Hepatocyte (in vitro differentiated cells): ENCODE measurements around the gene WDR1. TPM values are rescaled to one million over a fixed set of nuclear protein-coding genes. Genes with fewer than 3 reads are reported as not detected.

ENCODE experiments used
- DNase-seq: peaks from one replicate; pipeline ENCODE4 v3.0.0-alpha.2; 2016; ENCODE audit warnings: low spot score
- H2AFZ ChIP-seq: fragments of 200-600 bp; sonication (generic); 2 replicates; pipeline ENCODE4 v1.6.0; 2016; ENCODE audit warnings: antibody characterized with exemption, mild to moderate bottlenecking
- H3K27ac ChIP-seq: fragments of 200-600 bp; sonication (generic); 2 replicates; pipeline ENCODE4 v1.5.1; 2016; ENCODE audit warnings: mild to moderate bottlenecking
- H3K27me3 ChIP-seq: fragments of 200-600 bp; sonication (generic); 2 replicates; pipeline ENCODE4 v1.6.1; 2016
- H3K36me3 ChIP-seq: fragments of 200-600 bp; sonication (generic); replicated peaks from 2 replicates; pipeline ENCODE4 v1.5.1; 2016; ENCODE audit warnings: low read depth; ENCODE audit not compliant: insufficient read depth
- H3K4me1 ChIP-seq: fragments of 200-600 bp; sonication (generic); 2 replicates; pipeline ENCODE4 v1.5.1; 2016; ENCODE audit warnings: mild to moderate bottlenecking, moderate library complexity; ENCODE audit not compliant: insufficient read depth
- H3K4me2 ChIP-seq: fragments of 200-600 bp; sonication (generic); 2 replicates; pipeline ENCODE4 v1.6.0; 2016
- H3K4me3 ChIP-seq: fragments of 200-600 bp; sonication (generic); 2 replicates; pipeline ENCODE4 v1.5.1; 2016; ENCODE audit warnings: mild to moderate bottlenecking
- H3K79me2 ChIP-seq: fragments of 200-600 bp; sonication (generic); 2 replicates; pipeline ENCODE4 v1.6.0; 2017; ENCODE audit warnings: mild to moderate bottlenecking
- H3K9me2 ChIP-seq: fragments of 200-600 bp; sonication (generic); replicated peaks from 2 replicates; pipeline ENCODE4 v1.6.0; 2017; ENCODE audit warnings: mild to moderate bottlenecking; ENCODE audit not compliant: insufficient read depth
- H3K9me3 ChIP-seq: fragments of 200-600 bp; sonication (generic); 2 replicates; pipeline ENCODE4 v1.5.1; 2016; ENCODE audit warnings: low read depth, mild to moderate bottlenecking
- H4K20me1 ChIP-seq: fragments of 200-600 bp; sonication (generic); 2 replicates; pipeline ENCODE4 v1.6.0; 2016; ENCODE audit warnings: mild to moderate bottlenecking; ENCODE audit not compliant: insufficient read depth, poor library complexity, severe bottlenecking
- EZH2 ChIP-seq: fragments of 200-600 bp; sonication (generic); IDR thresholded peaks from 2 replicates; pipeline ENCODE4 v1.6.1; 2016; ENCODE audit warnings: antibody characterized with exemption, mild to moderate bottlenecking, borderline replicate concordance
- EZH2phosphoT487 ChIP-seq: fragments of 200-600 bp; sonication (generic); IDR thresholded peaks from one replicate; pipeline ENCODE4 v1.6.1; 2018; ENCODE audit warnings: antibody characterized with exemption, mild to moderate bottlenecking, low read depth, moderate library complexity; ENCODE audit not compliant: unreplicated experiment, severe bottlenecking
- WGBS: methylation state at CpG from one replicate; pipeline ENCODE4 v1.1.6; 2016; ENCODE audit warnings: low lambda C conversion rate; ENCODE audit errors: missing lambda C conversion rate; 5-methylcytosine and 5-hydroxymethylcytosine counted together
- microRNA-seq: library from miRNA; unstranded; fragments of <30 nt; microRNA quantifications from one replicate; pipeline ENCODE4, GENCODE V29; 2017
- polyA plus RNA-seq: library from polyadenylated mRNA; unstranded; fragments of >200 nt; fragmentation: Nextera tagmentation; extraction: Ambion mirVana; gene quantifications from 2 replicates; pipeline ENCODE4 v1.2.1, GENCODE V29; 2016
- small RNA-seq: library from RNA; depleted of rRNA; stranded (forward); fragments of <200 nt; gene quantifications from one replicate; pipeline ENCODE3, GENCODE V24; 2014
- total RNA-seq: library from RNA; depleted of rRNA; stranded (reverse); fragments of >200 nt; gene quantifications from 2 replicates; pipeline ENCODE4 v1.2.3, GENCODE V29; 2014
- TF ChIP-seq, protein P1 (sequence below): fragments of 200-600 bp; sonication (generic); IDR thresholded peaks from 2 replicates; pipeline ENCODE4 v1.5.1; 2016; ENCODE audit warnings: antibody characterized with exemption, mild to moderate bottlenecking; ENCODE audit not compliant: poor library complexity

WDR1 gene
- total and polyA plus RNA-seq, 2 experiments from 2014 or later = 176 to 179 TPM

DNA sequence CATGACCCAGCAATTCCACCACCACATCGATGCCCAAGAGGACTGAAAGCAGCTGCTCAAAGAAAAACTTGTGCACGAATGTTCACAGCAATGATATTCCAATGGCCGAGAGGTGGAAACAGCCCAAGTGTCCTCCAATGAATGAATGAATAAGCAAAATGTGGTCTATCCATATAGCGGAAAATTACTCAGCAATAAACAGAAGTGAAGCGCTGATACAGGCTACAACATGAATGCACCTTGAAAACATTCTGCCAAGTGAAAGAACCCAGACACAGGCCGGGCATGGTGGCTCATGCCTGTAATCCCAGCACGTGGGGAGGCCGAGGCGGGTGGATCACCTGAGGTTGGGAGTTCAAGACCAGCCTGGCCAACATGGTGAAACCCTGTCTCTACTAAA is 90.1 kb downstream of the WDR1 start:
- Histone ChIP-seq H3K9me2 (no peaks in the 10 kb centered on the region), H2AFZ (no peak overlapping the region), H3K79me2 (no peaks in the 10 kb centered on the region), H3K36me3 (no peaks in the 10 kb centered on the region), H3K4me2 (no peak overlapping the region), H3K27me3 (no peaks in the 10 kb centered on the region), H3K4me3 (no peak overlapping the region), H4K20me1 (no peaks in the 10 kb centered on the region), H3K27ac (no peak overlapping the region), H3K4me1 (peaks cover 6% of the 10 kb centered on the region), H3K9me3 (no peaks in the 10 kb centered on the region)
- 85% methylated on average over 9 of the region's 9 CpGs for WGBS
- TF ChIP-seq EZH2 = no peak
- TF ChIP-seq EZH2phosphoT487 = no peak
- TF ChIP-seq, protein P1, sequence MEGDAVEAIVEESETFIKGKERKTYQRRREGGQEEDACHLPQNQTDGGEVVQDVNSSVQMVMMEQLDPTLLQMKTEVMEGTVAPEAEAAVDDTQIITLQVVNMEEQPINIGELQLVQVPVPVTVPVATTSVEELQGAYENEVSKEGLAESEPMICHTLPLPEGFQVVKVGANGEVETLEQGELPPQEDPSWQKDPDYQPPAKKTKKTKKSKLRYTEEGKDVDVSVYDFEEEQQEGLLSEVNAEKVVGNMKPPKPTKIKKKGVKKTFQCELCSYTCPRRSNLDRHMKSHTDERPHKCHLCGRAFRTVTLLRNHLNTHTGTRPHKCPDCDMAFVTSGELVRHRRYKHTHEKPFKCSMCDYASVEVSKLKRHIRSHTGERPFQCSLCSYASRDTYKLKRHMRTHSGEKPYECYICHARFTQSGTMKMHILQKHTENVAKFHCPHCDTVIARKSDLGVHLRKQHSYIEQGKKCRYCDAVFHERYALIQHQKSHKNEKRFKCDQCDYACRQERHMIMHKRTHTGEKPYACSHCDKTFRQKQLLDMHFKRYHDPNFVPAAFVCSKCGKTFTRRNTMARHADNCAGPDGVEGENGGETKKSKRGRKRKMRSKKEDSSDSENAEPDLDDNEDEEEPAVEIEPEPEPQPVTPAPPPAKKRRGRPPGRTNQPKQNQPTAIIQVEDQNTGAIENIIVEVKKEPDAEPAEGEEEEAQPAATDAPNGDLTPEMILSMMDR = no peak
- no peak for DNase-seq

DNA sequence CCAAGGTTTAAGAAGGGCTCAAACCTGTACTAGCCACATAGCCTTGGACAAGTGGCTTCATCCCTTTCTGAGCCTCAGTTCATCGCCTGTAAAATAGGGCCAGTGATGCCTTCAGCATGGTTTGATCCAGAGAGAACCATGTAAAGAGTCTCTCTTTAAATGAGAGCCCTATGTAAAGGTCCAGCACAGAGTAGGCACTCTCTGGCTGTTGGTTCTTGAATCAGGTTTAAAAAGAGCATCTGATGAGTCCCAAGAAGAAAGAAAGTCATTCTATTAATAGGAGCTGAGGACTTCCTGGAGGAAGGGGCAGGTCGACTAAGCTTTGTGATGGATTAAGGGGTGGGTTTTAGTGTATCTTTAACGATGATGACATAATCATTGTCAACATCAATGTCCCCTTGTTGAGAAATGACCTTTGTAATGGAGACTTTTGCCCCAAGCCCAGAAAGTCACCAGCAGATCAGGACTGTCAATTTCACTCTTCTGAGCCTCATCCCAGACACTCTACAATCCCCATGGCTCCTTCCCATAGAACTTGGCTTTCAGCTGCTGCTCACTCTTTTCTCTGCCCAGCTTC is 91.3 kb downstream of the WDR1 start:
- 74% methylated on average over 3 of the region's 3 CpGs for WGBS
- Histone ChIP-seq H3K9me3 (no peaks in the 10 kb centered on the region), H3K79me2 (no peaks in the 10 kb centered on the region), H2AFZ (no peak overlapping the region), H3K9me2 (no peaks in the 10 kb centered on the region), H3K27me3 (no peaks in the 10 kb centered on the region), H3K36me3 (no peaks in the 10 kb centered on the region), H3K4me2 (no peak overlapping the region), H3K4me3 (no peak overlapping the region), H4K20me1 (no peaks in the 10 kb centered on the region), H3K27ac (no peak overlapping the region), H3K4me1 (no peaks in the 10 kb centered on the region)
- DNase-seq = no peak
- no peak for TF ChIP-seq EZH2
- TF ChIP-seq, protein P1 = no peak
- no peak for TF ChIP-seq EZH2phosphoT487

Small RNA genes within 50 kb of the gene (microRNA-seq; reads per million reads assigned to microRNA genes)
- 2.2 reads per million for gene MIR3138

Small RNA genes within 50 kb of the gene (small RNA-seq; reads per million reads assigned to genes)
- gene AC093664.1 = not detected
- not detected for gene MIR3138
- gene RNA5SP155 = not detected

Other genes with a start within 250 kb of the WDR1 start
- 2.7 and 6.2 TPM in 2 replicates for gene SLC2A9, start 95.3 kb downstream of the WDR1 start, total RNA-seq
- gene SLC2A9, start 95.3 kb downstream of the WDR1 start, polyA plus RNA-seq = 7.1 and 7.8 TPM in 2 replicates